Skeletal muscle tissue (tissue), 4 donors: ENCODE results near the gene ADAMTS14. TPM values are rescaled to one million over a fixed set of nuclear protein-coding genes. Genes with fewer than 3 reads are reported as not detected.
A peak's percentile ranks its signal among the peaks of the same experiment; 100 is the strongest.

Source experiments
- H3K27ac ChIP-seq: one replicate; pipeline ENCODE4 v1.7.0; 2013; ENCODE audit warnings: mild to moderate bottlenecking, low read depth, low read length, inconsistent platforms
- H3K27me3 ChIP-seq, 3 donors: one replicate each; pipeline ENCODE4 v1.7.0; 2013; ENCODE audit warnings: low read length in 3 of 3; ENCODE audit not compliant: control insufficient read depth in 3 of 3, insufficient read depth in 3 of 3
- H3K36me3 ChIP-seq, 3 donors: one replicate each; pipeline ENCODE4 v1.7.0; 2013; ENCODE audit warnings: low read length in 3 of 3; ENCODE audit not compliant: control insufficient read depth in 3 of 3, insufficient read depth in 3 of 3
- H3K4me1 ChIP-seq, 3 donors: one replicate each; pipeline ENCODE4 v1.7.0; 2013; ENCODE audit warnings: low read length in 3 of 3, mild to moderate bottlenecking in 3 of 3; ENCODE audit not compliant: control insufficient read depth in 3 of 3, insufficient read depth in 3 of 3
- H3K4me3 ChIP-seq, 3 donors: one replicate each; pipeline ENCODE4 v1.7.0; 2013; ENCODE audit warnings: low read length in 3 of 3
- H3K9ac ChIP-seq, 3 donors: one replicate each; pipeline ENCODE4 v1.7.0; 2013; ENCODE audit warnings: low read length in 3 of 3, mild to moderate bottlenecking in 3 of 3, moderate library complexity in 2 of 3, low read depth in 1 of 3
- H3K9me3 ChIP-seq, 3 donors: one replicate each; pipeline ENCODE4 v1.7.0; 2013; ENCODE audit warnings: low read length in 3 of 3; ENCODE audit not compliant: control insufficient read depth in 3 of 3
- total RNA-seq: library from RNA; depleted of rRNA; stranded (reverse); fragments of >200 nt; gene quantifications from one replicate; pipeline ENCODE4 v1.2.3, GENCODE V29; 2014
- donor health status: Osteomylitis.

The ADAMTS14 gene
- total RNA-seq, 1 donor from 2014 or later = 5.7 TPM

DNA sequence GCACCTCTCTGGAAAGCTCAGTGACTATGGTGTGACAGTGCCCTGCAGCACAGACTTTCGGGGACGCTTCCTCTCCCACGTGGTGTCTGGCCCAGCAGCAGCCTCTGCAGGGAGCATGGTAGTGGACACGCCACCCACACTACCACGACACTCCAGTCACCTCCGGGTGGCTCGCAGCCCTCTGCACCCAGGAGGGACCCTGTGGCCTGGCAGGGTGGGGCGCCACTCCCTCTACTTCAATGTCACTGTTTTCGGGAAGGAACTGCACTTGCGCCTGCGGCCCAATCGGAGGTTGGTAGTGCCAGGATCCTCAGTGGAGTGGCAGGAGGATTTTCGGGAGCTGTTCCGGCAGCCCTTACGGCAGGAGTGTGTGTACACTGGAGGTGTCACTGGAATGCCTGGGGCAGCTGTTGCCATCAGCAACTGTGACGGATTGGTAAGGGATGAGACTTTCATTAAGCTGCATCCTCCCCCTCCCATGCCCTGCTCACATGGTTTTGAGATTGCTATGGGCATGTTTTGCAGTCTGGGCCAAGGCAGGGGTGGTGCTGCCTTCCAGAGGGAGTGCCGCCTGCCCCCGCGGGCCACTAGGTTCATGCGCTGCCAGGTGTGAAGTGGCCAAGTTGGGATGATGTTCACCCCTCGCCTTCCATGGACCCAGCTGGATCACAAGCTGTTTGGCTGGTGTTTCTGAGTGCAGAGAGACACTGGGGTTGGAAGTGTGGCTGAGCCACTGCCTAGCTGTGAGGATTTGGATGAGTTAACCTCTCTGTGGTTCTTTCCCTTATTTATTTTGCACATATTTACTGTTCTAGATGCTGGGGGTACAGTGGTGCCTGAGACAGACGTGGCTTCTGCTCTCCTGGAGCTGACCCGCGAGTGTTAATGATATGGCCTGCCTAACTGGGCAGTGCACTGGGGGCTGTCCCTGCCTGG lies 2.5 kb downstream of the ADAMTS14 start:
- H3K27ac ChIP-seq = peak overlapping the region; percentile 33
- no peaks in the 10 kb centered on the region for H3K36me3 ChIP-seq
- peaks cover 26 to 39% (median 30%) of the 10 kb centered on the region in 3 donors for H3K4me1 ChIP-seq
- peak overlapping the region in 1 of 3 donors; percentile 69 for H3K9ac ChIP-seq
- peak overlapping the region in 1 of 3 donors; percentile 41 for H3K4me3 ChIP-seq
- peaks cover 9 to 11% (median 9%) of the 10 kb centered on the region in 3 donors for H3K27me3 ChIP-seq
- no peaks in the 10 kb centered on the region for H3K9me3 ChIP-seq

DNA sequence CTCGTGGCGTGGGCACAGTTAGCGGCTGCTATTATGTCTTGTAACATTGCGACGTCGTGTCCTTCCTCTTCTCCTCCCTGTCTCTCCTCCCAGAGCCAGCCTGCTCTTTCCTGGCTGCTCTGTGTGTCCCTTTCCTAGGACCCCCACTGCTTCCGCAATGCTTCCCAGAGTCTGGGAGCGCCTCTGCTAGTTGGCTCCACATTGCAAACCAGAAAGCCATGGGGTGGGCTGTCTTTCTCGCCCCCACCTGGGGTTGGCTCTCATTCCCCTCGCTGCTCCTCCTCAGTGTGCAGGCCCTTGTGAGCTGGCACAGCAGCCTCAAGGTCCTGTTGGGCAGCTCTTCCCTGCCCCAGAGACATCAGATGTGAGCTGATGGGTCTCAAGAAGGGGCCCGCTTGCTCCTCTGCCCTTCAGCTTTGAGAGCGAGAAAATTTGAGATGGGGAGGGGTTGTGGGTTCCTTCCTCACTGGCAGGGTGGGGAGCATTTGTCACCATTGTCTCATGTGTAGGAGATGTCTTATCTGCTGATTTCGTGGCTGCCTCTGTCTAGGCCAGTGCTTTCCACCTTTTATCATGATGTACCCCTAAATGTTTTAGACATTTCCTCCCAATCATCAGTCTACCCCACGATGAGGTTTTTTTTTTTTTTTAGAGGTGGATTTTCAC lies 3.3 kb downstream of the ADAMTS14 start:
- H3K4me1 ChIP-seq = peaks cover 26 to 39% (median 30%) of the 10 kb centered on the region in 3 donors
- no peak overlapping the region for H3K27ac ChIP-seq
- peaks cover 9 to 11% (median 9%) of the 10 kb centered on the region in 3 donors for H3K27me3 ChIP-seq
- H3K9me3 ChIP-seq = no peaks in the 10 kb centered on the region
- H3K9ac ChIP-seq = peak overlapping the region in 1 of 3 donors; percentile 57
- H3K4me3 ChIP-seq = no peak overlapping the region
- H3K36me3 ChIP-seq = no peaks in the 10 kb centered on the region

DNA sequence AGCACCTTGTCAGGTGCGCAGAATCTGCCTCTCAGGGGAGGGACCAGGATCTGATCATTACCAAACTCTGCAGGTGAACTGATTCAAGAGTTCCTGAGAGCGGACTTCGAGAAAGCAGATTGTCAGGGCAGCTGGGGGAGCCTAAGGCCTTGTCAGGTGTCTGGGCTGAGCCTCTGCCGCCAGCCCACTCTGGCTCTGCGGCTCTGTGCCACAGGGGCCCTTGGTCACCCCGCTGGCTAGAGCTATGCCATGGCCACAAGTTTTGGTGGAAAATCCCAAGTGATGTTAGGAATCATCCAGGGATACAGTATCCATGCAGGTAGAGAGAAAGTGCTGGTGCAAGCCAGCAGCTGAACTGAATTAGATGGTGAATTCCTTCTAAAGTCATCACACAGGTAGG lies 4.2 kb downstream of the ADAMTS14 start:
- no peak overlapping the region for H3K27ac ChIP-seq
- no peaks in the 10 kb centered on the region for H3K9me3 ChIP-seq
- no peak overlapping the region for H3K4me3 ChIP-seq
- H3K36me3 ChIP-seq = no peaks in the 10 kb centered on the region
- H3K9ac ChIP-seq = no peak overlapping the region
- peaks cover 9 to 11% (median 9%) of the 10 kb centered on the region in 3 donors for H3K27me3 ChIP-seq
- peaks cover 26 to 39% (median 30%) of the 10 kb centered on the region in 3 donors for H3K4me1 ChIP-seq

DNA sequence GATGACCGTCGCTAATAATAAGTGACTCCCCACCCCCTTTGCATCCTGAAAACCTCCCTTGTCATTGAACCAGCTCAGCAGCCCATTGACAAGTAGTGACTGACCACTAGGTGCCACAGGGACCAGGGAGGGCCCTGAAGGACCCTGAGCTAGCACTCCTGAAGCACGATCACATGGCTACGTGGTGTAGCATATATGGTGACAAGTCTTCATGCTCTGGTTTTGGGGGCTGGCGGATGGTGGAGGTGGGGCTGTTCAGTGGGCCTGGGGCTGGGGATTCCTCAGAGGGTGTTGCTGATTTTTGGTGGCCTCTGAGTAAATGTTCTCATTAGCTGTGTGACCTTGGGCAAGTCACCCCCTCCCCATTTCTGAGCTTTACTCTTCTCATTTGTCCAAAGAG lies 4.7 kb downstream of the ADAMTS14 start:
- Histone ChIP-seq H3K4me1 (peaks cover 26 to 39% (median 30%) of the 10 kb centered on the region in 3 donors), H3K9me3 (no peaks in the 10 kb centered on the region), H3K27ac (no peak overlapping the region), H3K27me3 (peaks cover 9% of the 10 kb centered on the region in 3 donors), H3K9ac (no peak overlapping the region), H3K36me3 (no peaks in the 10 kb centered on the region), H3K4me3 (no peak overlapping the region)

DNA sequence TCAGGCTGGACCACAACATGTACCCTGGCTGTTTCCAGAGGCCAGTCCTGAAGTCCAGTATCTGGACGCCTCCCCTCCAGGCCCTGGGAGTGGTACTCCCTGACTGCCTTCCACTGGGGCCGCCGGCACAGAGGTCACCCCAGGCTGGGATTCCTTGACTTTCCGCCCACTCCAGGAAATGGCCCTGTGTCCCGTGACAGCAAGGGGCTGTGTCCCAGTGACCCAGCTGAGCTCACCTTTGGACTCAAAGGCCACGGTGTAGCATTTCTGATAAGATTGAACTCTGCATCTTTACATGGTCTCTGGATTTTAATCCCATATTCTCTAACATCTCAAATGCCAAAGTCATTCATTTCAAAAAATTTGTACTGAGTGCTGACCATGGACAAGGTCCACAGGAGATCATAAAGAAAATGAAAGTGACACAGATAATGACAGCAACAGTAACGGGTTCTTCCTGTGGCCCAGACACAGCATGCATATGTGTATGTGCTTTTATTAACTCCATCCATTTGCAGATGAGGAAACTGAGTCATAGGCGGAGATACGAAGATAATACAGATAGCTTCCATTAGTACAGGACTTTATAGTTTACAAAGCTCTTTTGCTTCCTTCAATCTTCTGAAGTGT lies 5.4 kb downstream of the ADAMTS14 start:
- Histone ChIP-seq H3K36me3 (no peaks in the 10 kb centered on the region), H3K9me3 (no peaks in the 10 kb centered on the region), H3K4me1 (peaks cover 23 to 37% (median 28%) of the 10 kb centered on the region in 3 donors)

DNA sequence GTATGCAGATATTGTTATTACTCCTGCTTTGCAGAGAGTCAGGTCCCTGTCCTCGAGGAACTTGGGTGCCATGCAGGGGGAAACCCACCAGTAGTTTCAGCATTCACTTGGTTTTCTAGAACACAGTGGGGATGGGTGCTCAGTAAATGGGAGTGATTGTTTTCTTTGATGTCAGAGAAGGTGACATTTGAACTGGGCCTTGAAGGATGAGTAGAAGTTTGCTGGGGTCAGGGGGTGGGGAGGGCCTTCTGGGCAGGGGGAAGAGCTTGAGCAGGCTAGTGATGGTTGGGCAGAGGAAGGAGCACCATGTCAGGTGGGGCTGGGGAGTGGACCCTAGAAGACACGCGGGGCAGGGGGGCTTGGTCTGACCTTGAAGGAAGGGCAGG lies 5.9 kb downstream of the ADAMTS14 start:
- H3K27me3 ChIP-seq = peaks cover 6 to 9% (median 9%) of the 10 kb centered on the region in 3 donors
- H3K27ac ChIP-seq = no peak overlapping the region
- H3K4me1 ChIP-seq = peaks cover 18 to 31% (median 23%) of the 10 kb centered on the region in 3 donors
- no peaks in the 10 kb centered on the region for H3K9me3 ChIP-seq
- no peak overlapping the region for H3K9ac ChIP-seq
- no peak overlapping the region for H3K4me3 ChIP-seq
- H3K36me3 ChIP-seq = no peaks in the 10 kb centered on the region

More for the DNA sequence above, 5.4 kb downstream of the ADAMTS14 start:
- Histone ChIP-seq H3K4me3 (no peak overlapping the region), H3K27ac (no peak overlapping the region), H3K27me3 (peaks cover 8 to 9% (median 9%) of the 10 kb centered on the region in 3 donors), H3K9ac (no peak overlapping the region)

DNA sequence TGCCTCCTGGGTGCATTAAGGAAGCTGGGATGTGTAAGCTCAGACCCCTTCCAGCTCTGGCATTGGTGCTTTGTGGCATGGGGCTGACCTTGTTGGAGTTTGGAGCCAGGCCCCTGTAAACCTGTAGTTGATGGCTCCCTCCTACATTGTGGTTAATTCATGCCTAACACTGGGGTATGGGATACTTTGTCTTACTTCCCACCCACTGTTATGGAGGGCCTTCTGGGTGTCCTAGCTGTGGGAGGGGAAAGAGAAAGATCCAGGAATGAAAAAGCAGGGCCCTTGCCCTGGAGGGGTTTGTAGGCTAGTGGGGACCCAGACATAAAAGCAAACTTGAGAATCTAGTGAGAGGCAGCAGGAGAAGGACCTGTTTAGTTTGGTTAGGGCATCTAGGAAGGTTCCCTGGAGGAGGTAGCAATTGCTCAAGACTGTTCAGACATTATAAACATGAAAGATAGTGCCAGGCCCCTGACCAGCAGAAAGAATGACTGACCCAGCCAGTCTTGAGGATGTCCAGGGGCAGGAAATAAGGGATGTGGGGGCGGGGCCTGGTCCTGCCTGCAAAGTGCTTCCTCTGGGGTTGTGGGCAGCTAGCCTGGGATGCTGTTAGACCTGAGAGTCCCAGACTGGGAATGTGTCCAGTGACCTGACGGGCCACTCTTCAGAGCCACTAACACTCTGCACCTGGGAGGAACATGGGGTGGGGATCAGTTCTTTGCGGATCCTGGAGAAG lies 6.6 kb downstream of the ADAMTS14 start:
- no peak overlapping the region for H3K4me3 ChIP-seq
- H3K4me1 ChIP-seq = peaks cover 13 to 25% (median 16%) of the 10 kb centered on the region in 3 donors
- H3K9me3 ChIP-seq = no peaks in the 10 kb centered on the region
- H3K36me3 ChIP-seq = no peaks in the 10 kb centered on the region
- H3K27me3 ChIP-seq = peaks cover 6 to 9% (median 9%) of the 10 kb centered on the region in 3 donors
- no peak overlapping the region for H3K27ac ChIP-seq
- H3K9ac ChIP-seq = no peak overlapping the region

DNA sequence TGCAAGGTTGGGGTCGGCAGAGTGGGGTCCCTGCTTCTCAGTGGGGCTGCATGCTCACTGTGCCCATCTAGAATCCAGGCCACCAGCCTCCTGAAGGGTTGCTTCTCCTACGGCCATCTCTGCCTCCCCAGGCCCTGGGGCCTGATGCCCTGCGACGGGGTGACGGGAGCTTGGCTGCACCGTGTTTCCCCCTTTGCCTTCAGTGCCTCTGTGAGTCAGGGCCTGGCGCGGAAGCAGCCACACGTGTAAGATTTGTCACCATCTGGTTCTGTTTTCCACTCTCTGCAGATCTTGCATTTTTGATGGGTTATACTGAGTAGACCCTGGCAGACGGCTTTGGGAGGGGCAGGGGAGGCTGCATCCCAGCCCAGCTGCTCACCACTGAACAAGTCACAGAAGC lies 7.2 kb downstream of the ADAMTS14 start:
- Histone ChIP-seq H3K4me1 (peaks cover 10 to 19% (median 10%) of the 10 kb centered on the region in 3 donors), H3K4me3 (no peak overlapping the region), H3K27me3 (peaks cover 6 to 9% (median 7%) of the 10 kb centered on the region in 3 donors), H3K9ac (no peak overlapping the region), H3K36me3 (no peaks in the 10 kb centered on the region), H3K27ac (no peak overlapping the region), H3K9me3 (no peaks in the 10 kb centered on the region)
